GM10847 (cell line): ENCODE measurements around the gene ENDOD1.

Source experiments
- POLR2A ChIP-seq: IDR thresholded peaks from 2 replicates; pipeline ENCODE4 v1.6.1; 2011; ENCODE audit not compliant: insufficient read length; ENCODE audit errors: extremely low read depth

The ENDOD1 gene

GRCh38 chr11:95157824-95158223 lies 68.2 kb downstream of the ENDOD1 start:
- TF ChIP-seq POLR2A, result no peak

DNA sequence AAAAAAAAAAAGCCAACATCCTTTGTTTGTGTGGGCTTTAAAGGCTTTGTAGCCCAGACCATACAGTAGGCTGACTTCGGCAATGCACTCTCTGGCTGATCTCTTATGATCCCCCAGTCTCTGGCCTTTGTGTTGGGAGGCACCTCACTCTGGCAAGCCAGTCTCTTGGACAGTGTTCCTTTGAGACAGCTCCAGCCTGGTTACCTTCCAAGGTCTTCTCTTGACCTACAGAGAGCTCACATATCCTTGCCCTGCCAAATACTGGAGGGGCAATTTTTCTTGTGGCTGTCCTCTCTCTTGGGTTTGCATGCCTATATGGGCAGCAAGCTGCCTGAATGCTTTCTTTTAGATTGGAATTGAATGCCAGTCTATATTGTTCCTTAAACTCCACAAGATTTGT lies 71.6 kb downstream of the ENDOD1 start:
- TF ChIP-seq POLR2A, result no peak

DNA sequence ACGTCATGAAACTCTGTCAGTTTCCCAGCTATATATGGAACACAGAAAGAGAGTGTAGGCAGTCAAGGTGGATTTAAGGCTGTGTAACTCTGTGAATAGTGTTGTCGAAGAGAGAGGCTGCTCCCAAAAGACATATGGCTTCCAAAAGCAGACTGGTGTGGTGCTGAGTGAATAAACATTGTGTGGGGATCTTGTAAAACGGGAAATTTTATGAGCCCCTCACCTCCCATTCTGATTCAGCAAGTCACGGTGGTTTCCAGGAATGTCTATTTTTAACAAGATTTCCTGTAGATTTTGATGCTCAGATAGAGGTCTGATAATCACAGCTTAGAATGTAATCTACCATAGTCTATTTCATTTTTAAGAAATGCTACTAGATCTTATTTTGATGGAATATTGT lies 73.5 kb downstream of the ENDOD1 start:
- TF ChIP-seq POLR2A, result no peak

DNA sequence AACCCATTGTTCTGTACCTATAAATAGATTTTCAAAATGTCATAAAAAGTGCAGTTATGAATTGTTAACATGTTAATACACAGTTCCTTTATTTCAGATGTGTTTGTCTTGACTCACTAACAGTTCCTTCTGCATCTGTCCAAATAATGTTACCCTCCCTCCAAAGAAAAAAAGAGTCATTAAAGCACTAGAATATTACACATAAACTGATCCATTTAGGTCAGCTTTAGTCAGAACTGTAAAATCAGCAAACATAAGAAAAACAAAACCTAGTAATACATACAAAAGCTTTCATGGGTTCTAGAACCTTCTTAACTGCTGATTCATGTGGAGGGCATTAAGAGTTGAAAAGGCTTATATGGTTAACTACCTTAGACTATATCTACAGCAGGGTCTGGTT lies 76.0 kb downstream of the ENDOD1 start:
- no peak for TF ChIP-seq POLR2A

DNA sequence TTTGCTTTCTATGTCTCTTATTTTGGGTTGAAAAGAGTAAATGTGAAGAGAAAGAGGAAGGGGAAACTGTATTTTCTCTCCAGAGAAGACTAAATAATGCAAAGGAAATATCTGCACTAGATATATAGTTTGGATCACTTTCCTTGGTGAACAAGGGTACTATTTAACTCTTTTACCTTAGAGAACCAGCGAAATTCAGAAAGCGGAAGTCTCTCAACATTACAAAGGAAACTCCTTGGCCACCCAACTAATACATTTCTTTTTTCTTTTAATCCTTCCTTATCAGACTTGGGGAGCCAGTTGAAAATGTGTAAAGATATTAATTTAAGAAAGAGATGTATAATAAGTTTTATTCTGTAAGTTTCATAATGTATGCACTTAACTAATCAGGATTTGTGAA lies 77.1 kb downstream of the ENDOD1 start:
- TF ChIP-seq POLR2A, result no peak

- TF ChIP-seq POLR2A, result no peak
These were observed 80.6 kb downstream of the ENDOD1 start for GRCh38 chr11:95170294-95170693.

GRCh38 chr11:95175818-95176380 lies 86.3 kb downstream of the ENDOD1 start:
- no peak for TF ChIP-seq POLR2A
